ENCODE data around the gene CACNG4.

DNA sequence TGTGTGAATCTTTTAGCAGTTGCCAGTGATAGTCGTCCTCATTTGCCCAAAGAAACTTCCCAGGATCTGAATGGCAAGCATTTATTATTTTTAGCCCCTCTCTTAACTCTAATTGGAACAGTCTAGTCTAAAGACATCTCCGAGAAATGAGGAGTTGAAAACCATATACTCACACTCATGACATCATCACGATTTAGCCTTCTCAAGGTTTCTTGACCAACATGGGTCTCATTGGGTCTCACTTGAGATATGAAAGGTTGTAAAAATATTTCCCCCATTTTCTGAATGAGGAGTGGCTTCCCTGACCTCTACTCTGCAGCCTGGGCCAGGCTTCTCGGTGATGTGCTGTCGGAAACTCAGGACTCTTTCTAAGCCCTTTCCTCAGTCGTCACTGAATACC is 42.8 kb downstream of the CACNG4 start:
- TF ChIP-seq, protein P1, sequence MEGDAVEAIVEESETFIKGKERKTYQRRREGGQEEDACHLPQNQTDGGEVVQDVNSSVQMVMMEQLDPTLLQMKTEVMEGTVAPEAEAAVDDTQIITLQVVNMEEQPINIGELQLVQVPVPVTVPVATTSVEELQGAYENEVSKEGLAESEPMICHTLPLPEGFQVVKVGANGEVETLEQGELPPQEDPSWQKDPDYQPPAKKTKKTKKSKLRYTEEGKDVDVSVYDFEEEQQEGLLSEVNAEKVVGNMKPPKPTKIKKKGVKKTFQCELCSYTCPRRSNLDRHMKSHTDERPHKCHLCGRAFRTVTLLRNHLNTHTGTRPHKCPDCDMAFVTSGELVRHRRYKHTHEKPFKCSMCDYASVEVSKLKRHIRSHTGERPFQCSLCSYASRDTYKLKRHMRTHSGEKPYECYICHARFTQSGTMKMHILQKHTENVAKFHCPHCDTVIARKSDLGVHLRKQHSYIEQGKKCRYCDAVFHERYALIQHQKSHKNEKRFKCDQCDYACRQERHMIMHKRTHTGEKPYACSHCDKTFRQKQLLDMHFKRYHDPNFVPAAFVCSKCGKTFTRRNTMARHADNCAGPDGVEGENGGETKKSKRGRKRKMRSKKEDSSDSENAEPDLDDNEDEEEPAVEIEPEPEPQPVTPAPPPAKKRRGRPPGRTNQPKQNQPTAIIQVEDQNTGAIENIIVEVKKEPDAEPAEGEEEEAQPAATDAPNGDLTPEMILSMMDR (IDR thresholded peaks at IDR 0.05) = no peak
- no peak for TF ChIP-seq POLR2AphosphoS5 (IDR thresholded peaks at IDR 0.05; ENCODE audit: insufficient read depth in 1 of 2, low read depth in 1 of 2)

Data from vagina (tissue), 2 donors.